Osteoblast (primary cell): ENCODE data around the gene IGF2BP2. TPM values are rescaled to one million over a fixed set of nuclear protein-coding genes. Genes with fewer than 3 reads are reported as not detected.

ENCODE experiments used
- DNase-seq: peaks from one replicate; pipeline ENCODE4 v3.0.0; 2011; ENCODE audit warnings: low spot score, mixed read lengths; ENCODE audit not compliant: insufficient read length; ENCODE audit errors: missing footprints
- H2AFZ ChIP-seq: 2 replicates; pipeline ENCODE4 v1.6.0; 2011; ENCODE audit warnings: mild to moderate bottlenecking, low read length
- H3K27ac ChIP-seq: 2 replicates; pipeline ENCODE4 v1.5.1; 2011; ENCODE audit warnings: mild to moderate bottlenecking, low read depth, low read length, moderate library complexity
- H3K27me3 ChIP-seq: 2 replicates; pipeline ENCODE4 v1.6.0; 2012; ENCODE audit warnings: mild to moderate bottlenecking, control low read depth, inconsistent platforms, low read length, moderate library complexity; ENCODE audit not compliant: insufficient read depth
- H3K36me3 ChIP-seq: 2 replicates; pipeline ENCODE4 v1.5.1; 2011; ENCODE audit warnings: mild to moderate bottlenecking, low read length, control low read depth, moderate library complexity; ENCODE audit not compliant: insufficient read depth
- H3K4me1 ChIP-seq: 2 replicates; pipeline ENCODE4 v1.5.1; 2011; ENCODE audit warnings: mild to moderate bottlenecking, low read length, control low read depth, moderate library complexity; ENCODE audit not compliant: insufficient read depth
- H3K4me2 ChIP-seq: 2 replicates; pipeline ENCODE4 v1.6.0; 2011; ENCODE audit warnings: mild to moderate bottlenecking, low read length; ENCODE audit not compliant: insufficient read depth
- H3K4me3 ChIP-seq: fragments of 200-600 bp; sonication (generic); 3 replicates; pipeline ENCODE4 v1.5.1; 2012; ENCODE audit warnings: mild to moderate bottlenecking, low read length, inconsistent platforms; ENCODE audit not compliant: insufficient read depth
- H3K79me2 ChIP-seq: 2 replicates; pipeline ENCODE4 v1.6.0; 2012; ENCODE audit warnings: mild to moderate bottlenecking, low read length, control low read depth, inconsistent platforms; ENCODE audit not compliant: insufficient read depth
- H3K9me3 ChIP-seq: 2 replicates; pipeline ENCODE4 v1.5.1; 2011; ENCODE audit warnings: low read depth, low read length, control low read depth
- H4K20me1 ChIP-seq: 2 replicates; pipeline ENCODE4 v1.6.0; 2012; ENCODE audit warnings: mild to moderate bottlenecking, low read length, control low read depth; ENCODE audit not compliant: insufficient read depth
- CTCF ChIP-seq: IDR thresholded peaks from 2 replicates; pipeline ENCODE4 v1.5.1; 2011; ENCODE audit warnings: mild to moderate bottlenecking, low read depth, low read length, moderate library complexity; ENCODE audit errors: extremely low read depth
- total RNA-seq: library from RNA; depleted of rRNA; stranded (reverse); fragments of >200 nt; gene quantifications from 2 replicates; pipeline ENCODE4 v1.2.3, GENCODE V29; 2012

Gene IGF2BP2
- total RNA-seq, 1 donor: 81.8 TPM

- H3K27ac ChIP-seq: no peak overlapping the region
- no peak for TF ChIP-seq CTCF
- no peaks in the 10 kb centered on the region for H3K36me3 ChIP-seq
- H4K20me1 ChIP-seq: no peaks in the 10 kb centered on the region
- H3K27me3 ChIP-seq: peaks cover 6% of the 10 kb centered on the region
- H2AFZ ChIP-seq: no peak overlapping the region
- no peak overlapping the region for H3K4me2 ChIP-seq
- no peak overlapping the region for H3K4me3 ChIP-seq
- H3K9me3 ChIP-seq: no peaks in the 10 kb centered on the region
- DNase-seq: no peak
- H3K79me2 ChIP-seq: no peaks in the 10 kb centered on the region
- H3K4me1 ChIP-seq: no peaks in the 10 kb centered on the region
These were observed 41.7 kb upstream of the IGF2BP2 start for GRCh38 chr3:185866555-185866954.

GRCh38 chr3:185865247-185865646 lies 40.4 kb upstream of the IGF2BP2 start:
- no peak overlapping the region for H2AFZ ChIP-seq
- H3K79me2 ChIP-seq: no peaks in the 10 kb centered on the region
- TF ChIP-seq CTCF: no peak
- peaks cover 6% of the 10 kb centered on the region for H3K27me3 ChIP-seq
- no peaks in the 10 kb centered on the region for H3K4me1 ChIP-seq
- H3K9me3 ChIP-seq: no peaks in the 10 kb centered on the region
- no peaks in the 10 kb centered on the region for H4K20me1 ChIP-seq
- H3K36me3 ChIP-seq: no peaks in the 10 kb centered on the region
- DNase-seq: no peak
- no peak overlapping the region for H3K4me3 ChIP-seq
- no peak overlapping the region for H3K4me2 ChIP-seq
- H3K27ac ChIP-seq: no peak overlapping the region

- no peak overlapping the region for H3K4me2 ChIP-seq
- TF ChIP-seq CTCF: no peak
- peaks cover 6% of the 10 kb centered on the region for H3K27me3 ChIP-seq
- no peak overlapping the region for H2AFZ ChIP-seq
- H3K27ac ChIP-seq: no peak overlapping the region
- DNase-seq: no peak
- H3K36me3 ChIP-seq: no peaks in the 10 kb centered on the region
- H3K9me3 ChIP-seq: no peaks in the 10 kb centered on the region
- H3K4me3 ChIP-seq: no peak overlapping the region
- H4K20me1 ChIP-seq: no peaks in the 10 kb centered on the region
- no peaks in the 10 kb centered on the region for H3K79me2 ChIP-seq
- no peaks in the 10 kb centered on the region for H3K4me1 ChIP-seq
These were observed 39.9 kb upstream of the IGF2BP2 start for GRCh38 chr3:185864767-185865166.

GRCh38 chr3:185862920-185863319 lies 38.1 kb upstream of the IGF2BP2 start:
- no peak for DNase-seq
- Histone ChIP-seq H3K27me3 (peaks cover 4% of the 10 kb centered on the region), H4K20me1 (no peaks in the 10 kb centered on the region), H2AFZ (no peak overlapping the region), H3K36me3 (no peaks in the 10 kb centered on the region), H3K27ac (no peak overlapping the region), H3K4me1 (no peaks in the 10 kb centered on the region), H3K9me3 (no peaks in the 10 kb centered on the region), H3K4me2 (no peak overlapping the region), H3K79me2 (no peaks in the 10 kb centered on the region), H3K4me3 (no peak overlapping the region)
- TF ChIP-seq CTCF: no peak
